Measurements from ENCODE around the gene IFNL3.

DNA sequence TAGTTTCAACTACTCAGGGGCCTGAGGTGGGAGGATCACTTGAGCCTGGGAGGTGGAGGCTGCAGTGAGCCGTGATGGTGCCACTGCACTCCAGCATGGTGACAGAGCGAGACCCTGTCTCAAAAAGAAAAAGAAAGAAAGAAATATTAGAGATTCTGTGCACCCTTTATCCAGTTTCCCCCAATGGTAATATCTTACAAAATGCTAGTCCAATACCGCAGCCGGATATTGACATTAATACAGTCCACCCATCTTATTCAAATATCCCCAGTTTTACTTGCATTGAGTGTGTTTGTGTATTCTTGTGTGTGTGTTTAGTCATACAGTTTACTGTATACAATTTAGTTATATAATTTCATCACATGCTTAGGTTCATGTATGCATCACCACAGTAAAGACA lies 12.4 kb upstream of the IFNL3 start:
- TF ChIP-seq, protein P1, sequence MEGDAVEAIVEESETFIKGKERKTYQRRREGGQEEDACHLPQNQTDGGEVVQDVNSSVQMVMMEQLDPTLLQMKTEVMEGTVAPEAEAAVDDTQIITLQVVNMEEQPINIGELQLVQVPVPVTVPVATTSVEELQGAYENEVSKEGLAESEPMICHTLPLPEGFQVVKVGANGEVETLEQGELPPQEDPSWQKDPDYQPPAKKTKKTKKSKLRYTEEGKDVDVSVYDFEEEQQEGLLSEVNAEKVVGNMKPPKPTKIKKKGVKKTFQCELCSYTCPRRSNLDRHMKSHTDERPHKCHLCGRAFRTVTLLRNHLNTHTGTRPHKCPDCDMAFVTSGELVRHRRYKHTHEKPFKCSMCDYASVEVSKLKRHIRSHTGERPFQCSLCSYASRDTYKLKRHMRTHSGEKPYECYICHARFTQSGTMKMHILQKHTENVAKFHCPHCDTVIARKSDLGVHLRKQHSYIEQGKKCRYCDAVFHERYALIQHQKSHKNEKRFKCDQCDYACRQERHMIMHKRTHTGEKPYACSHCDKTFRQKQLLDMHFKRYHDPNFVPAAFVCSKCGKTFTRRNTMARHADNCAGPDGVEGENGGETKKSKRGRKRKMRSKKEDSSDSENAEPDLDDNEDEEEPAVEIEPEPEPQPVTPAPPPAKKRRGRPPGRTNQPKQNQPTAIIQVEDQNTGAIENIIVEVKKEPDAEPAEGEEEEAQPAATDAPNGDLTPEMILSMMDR (conservative IDR thresholded peaks at IDR 0.05) = no peak
- TF ChIP-seq EZH2 (IDR thresholded peaks at IDR 0.05; ENCODE audit: low read depth) = no peak

Data from PC-9 (cell line).